IMR-90 (cell line): ENCODE data around the gene TCF4. TPM values are rescaled to one million over a fixed set of nuclear protein-coding genes. Genes with fewer than 3 reads are reported as not detected.

Experiments used
- ATAC-seq: fragments of 200-7000 bp; cut with Tn5 transposase; 2 replicates; pipeline ENCODE4 v1.9.1; 2020; ENCODE audit warnings: low read depth, mild to moderate bottlenecking, moderate library complexity
- BruUV-seq: library from RNA; stranded (reverse); fragments of 400-500 nt; replicated peaks from 2 replicates; lab custom pipeline; 2021; lab: Mats Ljungman, UMichigan
- CTCF ChIA-PET: fragments of 300-600 bp; formaldehyde crosslinking; extraction: SDS; loops from one replicate; lab custom pipeline; 2021; ENCODE audit warnings: antibody characterized with exemption; lab: Yijun Ruan, JAX
- POLR2A ChIA-PET: fragments of 300-600 bp; sonication (Branson Sonifier 250); formaldehyde crosslinking; loops from one replicate; lab custom pipeline; 2022; ENCODE audit warnings: antibody characterized with exemption; ENCODE audit not compliant: unreplicated experiment; lab: Charles Lee
- DNase-seq: peaks from one replicate; pipeline ENCODE4 v3.0.0; 2013
- H2AFZ ChIP-seq: replicated peaks from 2 replicates; pipeline ENCODE3; 2013; ENCODE audit warnings: low read length, mild to moderate bottlenecking; ENCODE audit not compliant: poor library complexity
- H2AK5ac ChIP-seq: 2 replicates; pipeline ENCODE4 v1.6.1; 2013; ENCODE audit warnings: low read depth, low read length, inconsistent platforms
- H2AK9ac ChIP-seq: replicated peaks from 2 replicates; pipeline ENCODE3; 2013; ENCODE audit warnings: mild to moderate bottlenecking, low read depth, low read length, moderate library complexity; ENCODE audit not compliant: poor library complexity
- H2BK120ac ChIP-seq: 2 replicates; pipeline ENCODE4 v1.6.1; 2013; ENCODE audit warnings: low read depth, low read length, inconsistent platforms
- H2BK15ac ChIP-seq: 3 replicates; pipeline ENCODE4 v1.6.1; 2013; ENCODE audit warnings: low read depth, low read length, inconsistent platforms
- H2BK20ac ChIP-seq: 2 replicates; pipeline ENCODE4 v1.6.1; 2013; ENCODE audit warnings: low read depth, mild to moderate bottlenecking, inconsistent platforms, low read length, moderate library complexity
- H2BK5ac ChIP-seq: 2 replicates; pipeline ENCODE4 v1.6.1; 2013; ENCODE audit warnings: mild to moderate bottlenecking, low read depth, low read length, inconsistent platforms; ENCODE audit not compliant: poor library complexity, severe bottlenecking
- H3K14ac ChIP-seq: replicated peaks from 2 replicates; pipeline ENCODE4 v1.6.1; 2013; ENCODE audit warnings: low read depth, low read length, inconsistent platforms
- H3K18ac ChIP-seq: 2 replicates; pipeline ENCODE4 v1.6.1; 2013; ENCODE audit warnings: low read depth, low read length, control low read depth
- H3K23ac ChIP-seq: 2 replicates; pipeline ENCODE4 v1.6.1; 2013; ENCODE audit warnings: low read depth, low read length, inconsistent platforms
- H3K27ac ChIP-seq: 2 replicates; pipeline ENCODE4 v1.5.1; 2013; ENCODE audit warnings: mild to moderate bottlenecking, control low read depth, low read length; ENCODE audit not compliant: insufficient read depth
- H3K27me3 ChIP-seq: 2 replicates; pipeline ENCODE4 v1.6.1; 2013; ENCODE audit warnings: low read length; ENCODE audit not compliant: control insufficient read depth, insufficient read depth
- H3K36me3 ChIP-seq: 2 replicates; pipeline ENCODE4 v1.6.1; 2013; ENCODE audit warnings: low read length, mixed read lengths; ENCODE audit not compliant: control insufficient read depth, insufficient read depth
- H3K4ac ChIP-seq: 2 replicates; pipeline ENCODE4 v1.6.1; 2013; ENCODE audit warnings: low read depth, low read length, inconsistent platforms
- H3K4me1 ChIP-seq: 2 replicates; pipeline ENCODE4 v1.6.1; 2013; ENCODE audit warnings: low read length, mixed read lengths; ENCODE audit not compliant: control insufficient read depth, insufficient read depth
- H3K4me2 ChIP-seq: 2 replicates; pipeline ENCODE4 v1.6.1; 2013; ENCODE audit warnings: low read depth, mild to moderate bottlenecking, control low read depth, low read length, moderate library complexity
- H3K4me3 ChIP-seq: 2 replicates; pipeline ENCODE4 v1.5.1; 2013; ENCODE audit warnings: low read depth, mild to moderate bottlenecking, control low read depth, low read length, moderate library complexity; ENCODE audit not compliant: insufficient read depth
- H3K56ac ChIP-seq: 2 replicates; pipeline ENCODE4 v1.6.1; 2013; ENCODE audit warnings: low read length, inconsistent platforms; ENCODE audit not compliant: insufficient read depth; ENCODE audit errors: extremely low read depth
- H3K79me1 ChIP-seq, 2 experiments: 2 replicates each; pipeline ENCODE4 v1.6.1; 2013; ENCODE audit warnings: low read length in 2 of 2, inconsistent platforms in 1 of 2, low read depth in 1 of 2
- H3K9ac ChIP-seq: 2 replicates; pipeline ENCODE4 v1.6.1; 2013; ENCODE audit warnings: low read depth, low read length, control low read depth
- H3K9me1 ChIP-seq: 2 replicates; pipeline ENCODE4 v1.6.1; 2013; ENCODE audit warnings: low read length, inconsistent platforms; ENCODE audit not compliant: insufficient read depth
- H3K9me3 ChIP-seq: 2 replicates; pipeline ENCODE4 v1.6.1; 2013; ENCODE audit warnings: low read length; ENCODE audit not compliant: control insufficient read depth, insufficient read depth
- H4K20me1 ChIP-seq: 2 replicates; pipeline ENCODE4 v1.6.1; 2013; ENCODE audit warnings: low read length, inconsistent platforms; ENCODE audit not compliant: insufficient read depth
- H4K5ac ChIP-seq: 2 replicates; pipeline ENCODE4 v1.6.1; 2013; ENCODE audit warnings: mild to moderate bottlenecking, low read depth, low read length, control low read depth
- H4K8ac ChIP-seq, 2 experiments: 2 replicates each; pipeline ENCODE4 v1.6.1; 2013; ENCODE audit warnings: low read depth in 2 of 2, low read length in 2 of 2, control low read depth in 1 of 2, inconsistent platforms in 1 of 2
- H4K91ac ChIP-seq: 2 replicates; pipeline ENCODE4 v1.6.1; 2013; ENCODE audit warnings: low read depth, low read length, inconsistent platforms; ENCODE audit not compliant: insufficient read depth
- BHLHE40 ChIP-seq: fragments of 150-350 bp; IDR thresholded peaks from 2 replicates; pipeline ENCODE4 v1.6.1; 2016; ENCODE audit warnings: mild to moderate bottlenecking, low read depth, low read length
- CEBPB ChIP-seq: IDR thresholded peaks from 2 replicates; pipeline ENCODE4 v1.6.1; 2012; ENCODE audit warnings: low read depth, low read length, improper control_type of control experiment
- CHD1 ChIP-seq: IDR thresholded peaks from 2 replicates; pipeline ENCODE4 v1.6.1; 2012; ENCODE audit warnings: low read depth, low read length, improper control_type of control experiment
- CTCF ChIP-seq: conservative IDR thresholded peaks from 2 replicates; pipeline ENCODE4 v1.5.1; 2012; ENCODE audit warnings: mild to moderate bottlenecking, low read depth, low read length, improper control_type of control experiment
- FOS ChIP-seq: fragments of 150-350 bp; IDR thresholded peaks from 2 replicates; pipeline ENCODE4 v1.6.1; 2016; ENCODE audit warnings: low read depth, low read length
- MAFK ChIP-seq: IDR thresholded peaks from 2 replicates; pipeline ENCODE4 v1.6.1; 2012; ENCODE audit warnings: low read depth, low read length, improper control_type of control experiment
- MAZ ChIP-seq: IDR thresholded peaks from 2 replicates; pipeline ENCODE4 v1.6.1; 2012; ENCODE audit warnings: low read depth, mild to moderate bottlenecking, low read length, improper control_type of control experiment, moderate library complexity, borderline replicate concordance
- MXI1 ChIP-seq: IDR thresholded peaks from 2 replicates; pipeline ENCODE4 v1.6.1; 2012; ENCODE audit warnings: low read depth, mild to moderate bottlenecking, low read length, moderate library complexity, borderline replicate concordance
- NFE2L2 ChIP-seq: fragments of 150-350 bp; IDR thresholded peaks from 2 replicates; pipeline ENCODE4 v1.6.1; 2016; ENCODE audit warnings: low read depth, mild to moderate bottlenecking, low read length
- POLR2A ChIP-seq: IDR thresholded peaks from 2 replicates; pipeline ENCODE4 v1.6.1; 2012; ENCODE audit warnings: mild to moderate bottlenecking, low read depth, low read length
- RAD21 ChIP-seq: IDR thresholded peaks from 2 replicates; pipeline ENCODE4 v1.6.1; 2012; ENCODE audit warnings: low read length, improper control_type of control experiment
- RCOR1 ChIP-seq: IDR thresholded peaks from 2 replicates; pipeline ENCODE4 v1.6.1; 2012; ENCODE audit warnings: mild to moderate bottlenecking, low read length, improper control_type of control experiment; ENCODE audit not compliant: insufficient replicate concordance
- RFX5 ChIP-seq: IDR thresholded peaks from 2 replicates; pipeline ENCODE4 v1.8.0; 2012; ENCODE audit warnings: low read depth, mild to moderate bottlenecking, low read length, moderate library complexity
- SMC3 ChIP-seq: fragments of 150-350 bp; IDR thresholded peaks from 2 replicates; pipeline ENCODE4 v1.6.1; 2016; ENCODE audit warnings: low read depth, mild to moderate bottlenecking, antibody characterized with exemption, low read length, moderate library complexity
- dilution Hi-C: fragments of 300-500 bp; cut with HindIII; formaldehyde crosslinking; loops from one replicate; pipeline ENCODE4 v1.14.3; 2018; ENCODE audit warnings: low sequenced_read_pairs; ENCODE audit not compliant: unreplicated experiment
- in situ Hi-C: fragments of 300-500 bp; cut with MboI; formaldehyde crosslinking; loops from 3 replicates; pipeline ENCODE4 v1.14.3; 2019; ENCODE audit warnings: low sequenced_read_pairs, inconsistent platforms, mixed read lengths
- intact Hi-C: fragments of 100-400 bp; cut with micrococcal nuclease; formaldehyde crosslinking; loops from 2 replicates; pipeline ENCODE4 v1.10.0; 2022
- polyA plus RNA-seq, 3 experiments: library from polyadenylated mRNA; depleted of rRNA; stranded (reverse); fragments of >200 nt; gene quantifications; 2 replicates each; pipeline ENCODE4 v1.2.3, GENCODE V29; 2012; ENCODE audit warnings: low replicate concordance in 1 of 3
- total RNA-seq: library from RNA; depleted of rRNA; stranded (reverse); fragments of >200 nt; gene quantifications from 2 replicates; pipeline ENCODE4 v1.2.3, GENCODE V29; 2012
- TF ChIP-seq, protein P1 (sequence below): fragments of 150-350 bp; IDR thresholded peaks from 2 replicates; pipeline ENCODE4 v1.6.1; 2016; ENCODE audit warnings: low read depth, mild to moderate bottlenecking, low read length, moderate library complexity, borderline replicate concordance
- TF ChIP-seq, protein P2 (sequence below): fragments of 150-350 bp; IDR thresholded peaks from 2 replicates; pipeline ENCODE4 v1.6.1; 2017; ENCODE audit warnings: mild to moderate bottlenecking, antibody characterized with exemption, low read length, low read depth

The TCF4 gene
- total and polyA plus RNA-seq, 2 of the 4 experiments (the other 2 are of a cell fraction) = 30.0 to 87.1 TPM

- no TSS peak for BruUV-seq
Observed at GRCh38 chr18:55570966-55571365, 17.0 kb downstream of the TCF4 start.

More at GRCh38 chr18:55570966-55571365, 17.0 kb downstream of the TCF4 start:
- Histone ChIP-seq H3K9ac (no peak overlapping the region), H3K23ac (no peak overlapping the region), H3K56ac (no peak overlapping the region), H3K4me2 (no peak overlapping the region), H2AK9ac (no peak overlapping the region), H4K20me1 (peaks cover 8% of the 10 kb centered on the region; the same call in 1 of the 2 replicates), H2BK120ac (no peak overlapping the region), H3K9me3 (no peaks in the 10 kb centered on the region), H2BK5ac (no peak overlapping the region), H3K9me1 (0 out of 2 replicates have a peak, but pooled peaks cover 3% of the 10 kb centered on the region), H3K4me1 (no peaks in the 10 kb centered on the region), H4K91ac (no peak overlapping the region), H3K14ac (no peak overlapping the region), H3K79me1 (peaks cover 23 to 46% of the 10 kb centered on the region in 2 experiments), H4K5ac (no peak overlapping the region), H4K8ac (no peak overlapping the region; a peak in 1 of 4 replicates), H3K27me3 (no peaks in the 10 kb centered on the region), H3K18ac (no peak overlapping the region), H2AK5ac (no peak overlapping the region), H3K36me3 (peaks cover 8% of the 10 kb centered on the region), H2AFZ (no peak overlapping the region), H3K4me3 (no peak overlapping the region), H3K27ac (no peak overlapping the region), H2BK15ac (no peak overlapping the region), H2BK20ac (no peak overlapping the region), H3K4ac (no peak overlapping the region)
- in situ Hi-C loops = no loop called here
- TF ChIP-seq RAD21 (no peak), NFE2L2 (no peak), FOS (no peak), POLR2A (no peak), MAZ (no peak), CHD1 (no peak), SMC3 (no peak), CTCF (no peak), MXI1 (no peak), RFX5 (no peak), CEBPB (no peak), RCOR1 (no peak), MAFK (no peak), BHLHE40 (no peak)
- TF ChIP-seq, protein P1, sequence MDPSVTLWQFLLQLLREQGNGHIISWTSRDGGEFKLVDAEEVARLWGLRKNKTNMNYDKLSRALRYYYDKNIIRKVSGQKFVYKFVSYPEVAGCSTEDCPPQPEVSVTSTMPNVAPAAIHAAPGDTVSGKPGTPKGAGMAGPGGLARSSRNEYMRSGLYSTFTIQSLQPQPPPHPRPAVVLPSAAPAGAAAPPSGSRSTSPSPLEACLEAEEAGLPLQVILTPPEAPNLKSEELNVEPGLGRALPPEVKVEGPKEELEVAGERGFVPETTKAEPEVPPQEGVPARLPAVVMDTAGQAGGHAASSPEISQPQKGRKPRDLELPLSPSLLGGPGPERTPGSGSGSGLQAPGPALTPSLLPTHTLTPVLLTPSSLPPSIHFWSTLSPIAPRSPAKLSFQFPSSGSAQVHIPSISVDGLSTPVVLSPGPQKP = no peak
- TF ChIP-seq, protein P2, sequence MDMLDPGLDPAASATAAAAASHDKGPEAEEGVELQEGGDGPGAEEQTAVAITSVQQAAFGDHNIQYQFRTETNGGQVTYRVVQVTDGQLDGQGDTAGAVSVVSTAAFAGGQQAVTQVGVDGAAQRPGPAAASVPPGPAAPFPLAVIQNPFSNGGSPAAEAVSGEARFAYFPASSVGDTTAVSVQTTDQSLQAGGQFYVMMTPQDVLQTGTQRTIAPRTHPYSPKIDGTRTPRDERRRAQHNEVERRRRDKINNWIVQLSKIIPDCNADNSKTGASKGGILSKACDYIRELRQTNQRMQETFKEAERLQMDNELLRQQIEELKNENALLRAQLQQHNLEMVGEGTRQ = no peak
- ATAC-seq (no peak), DNase-seq (no peak)
- ChIA-PET CTCF (no interaction called here), POLR2A (no interaction called here)
- dilution Hi-C loops = no loop called here
- intact Hi-C loops = no loop called here
